ENCODE results near the gene NPFFR1.

DNA sequence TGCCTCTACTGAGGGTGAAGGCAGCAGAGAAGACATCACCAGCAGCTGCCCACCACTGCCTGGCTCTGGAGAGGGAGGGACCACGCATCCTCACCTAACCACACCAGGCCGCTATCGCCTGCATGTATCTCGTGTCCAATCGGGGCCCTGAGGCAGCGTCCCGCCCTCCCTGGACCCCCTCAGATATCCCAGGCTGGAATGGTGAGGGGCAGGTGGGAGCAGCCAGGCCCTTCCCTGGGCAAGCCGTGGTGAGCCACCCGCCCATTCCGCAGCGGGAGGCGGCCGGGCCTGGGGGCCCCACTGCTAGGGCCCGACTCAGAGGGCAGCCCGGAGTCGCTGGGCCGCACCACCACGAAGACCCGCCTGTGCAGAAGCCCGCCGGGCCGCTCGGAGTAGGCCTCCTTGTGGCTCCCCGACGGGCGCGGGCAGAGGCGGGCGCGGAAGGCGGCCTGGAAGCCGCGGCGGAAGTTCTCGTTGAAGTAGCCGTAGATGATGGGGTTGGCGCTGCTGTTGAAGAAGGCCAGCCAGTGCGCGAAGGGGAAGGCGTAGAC lies 29.0 kb downstream of the NPFFR1 start:
- TF ChIP-seq, protein P1, sequence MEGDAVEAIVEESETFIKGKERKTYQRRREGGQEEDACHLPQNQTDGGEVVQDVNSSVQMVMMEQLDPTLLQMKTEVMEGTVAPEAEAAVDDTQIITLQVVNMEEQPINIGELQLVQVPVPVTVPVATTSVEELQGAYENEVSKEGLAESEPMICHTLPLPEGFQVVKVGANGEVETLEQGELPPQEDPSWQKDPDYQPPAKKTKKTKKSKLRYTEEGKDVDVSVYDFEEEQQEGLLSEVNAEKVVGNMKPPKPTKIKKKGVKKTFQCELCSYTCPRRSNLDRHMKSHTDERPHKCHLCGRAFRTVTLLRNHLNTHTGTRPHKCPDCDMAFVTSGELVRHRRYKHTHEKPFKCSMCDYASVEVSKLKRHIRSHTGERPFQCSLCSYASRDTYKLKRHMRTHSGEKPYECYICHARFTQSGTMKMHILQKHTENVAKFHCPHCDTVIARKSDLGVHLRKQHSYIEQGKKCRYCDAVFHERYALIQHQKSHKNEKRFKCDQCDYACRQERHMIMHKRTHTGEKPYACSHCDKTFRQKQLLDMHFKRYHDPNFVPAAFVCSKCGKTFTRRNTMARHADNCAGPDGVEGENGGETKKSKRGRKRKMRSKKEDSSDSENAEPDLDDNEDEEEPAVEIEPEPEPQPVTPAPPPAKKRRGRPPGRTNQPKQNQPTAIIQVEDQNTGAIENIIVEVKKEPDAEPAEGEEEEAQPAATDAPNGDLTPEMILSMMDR (IDR thresholded peaks at IDR 0.05; ENCODE audit: low read depth, low read length), result no peak
- TF ChIP-seq POLR2A (IDR thresholded peaks at IDR 0.05; ENCODE audit: extremely low read depth, insufficient read length) (no peak), MAX (IDR thresholded peaks at IDR 0.05; ENCODE audit: low read depth, low read length) (no peak), MYC (IDR thresholded peaks at IDR 0.05; ENCODE audit: low read depth, low read length) (no peak)

All from NB4 (cell line).